Measurements from ENCODE around the gene MIER1.

DNA sequence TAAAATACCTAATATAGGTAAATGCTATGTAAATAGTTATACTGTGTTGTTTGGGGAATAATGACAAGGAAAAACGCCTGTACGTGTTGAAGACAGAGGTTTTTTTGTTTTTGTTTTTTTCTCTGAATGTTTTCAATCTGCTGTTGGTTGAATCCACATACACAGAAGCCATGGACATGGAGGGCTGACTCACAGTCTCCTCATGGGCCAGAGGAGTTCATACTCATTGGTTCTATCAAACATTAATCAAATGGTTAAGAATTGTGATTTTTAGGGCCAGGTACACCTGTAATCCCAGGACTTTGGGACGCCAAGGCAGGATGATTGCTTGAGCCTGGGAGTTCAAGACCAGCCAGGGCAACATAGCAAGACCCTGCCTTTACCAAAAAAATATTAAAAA, 20.5 kb downstream of the MIER1 start:
- TF ChIP-seq POLR2A (IDR thresholded peaks at IDR 0.05; ENCODE audit: low read depth) = no peak
- no peak for TF ChIP-seq POLR2AphosphoS5 (IDR thresholded peaks at IDR 0.05)
- TF ChIP-seq, protein P1, sequence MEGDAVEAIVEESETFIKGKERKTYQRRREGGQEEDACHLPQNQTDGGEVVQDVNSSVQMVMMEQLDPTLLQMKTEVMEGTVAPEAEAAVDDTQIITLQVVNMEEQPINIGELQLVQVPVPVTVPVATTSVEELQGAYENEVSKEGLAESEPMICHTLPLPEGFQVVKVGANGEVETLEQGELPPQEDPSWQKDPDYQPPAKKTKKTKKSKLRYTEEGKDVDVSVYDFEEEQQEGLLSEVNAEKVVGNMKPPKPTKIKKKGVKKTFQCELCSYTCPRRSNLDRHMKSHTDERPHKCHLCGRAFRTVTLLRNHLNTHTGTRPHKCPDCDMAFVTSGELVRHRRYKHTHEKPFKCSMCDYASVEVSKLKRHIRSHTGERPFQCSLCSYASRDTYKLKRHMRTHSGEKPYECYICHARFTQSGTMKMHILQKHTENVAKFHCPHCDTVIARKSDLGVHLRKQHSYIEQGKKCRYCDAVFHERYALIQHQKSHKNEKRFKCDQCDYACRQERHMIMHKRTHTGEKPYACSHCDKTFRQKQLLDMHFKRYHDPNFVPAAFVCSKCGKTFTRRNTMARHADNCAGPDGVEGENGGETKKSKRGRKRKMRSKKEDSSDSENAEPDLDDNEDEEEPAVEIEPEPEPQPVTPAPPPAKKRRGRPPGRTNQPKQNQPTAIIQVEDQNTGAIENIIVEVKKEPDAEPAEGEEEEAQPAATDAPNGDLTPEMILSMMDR (IDR thresholded peaks at IDR 0.05) = no peak
